HG02870 (cell line): ENCODE measurements around the gene PARP9.

Experiments used
- ATAC-seq: cut with Tn5 transposase; IDR thresholded peaks from one replicate; pipeline ENCODE4 v1.9.1; 2021; ENCODE audit warnings: mild to moderate bottlenecking, moderate library complexity; ENCODE audit not compliant: unreplicated experiment

PARP9 gene

GRCh38 chr3:122564155-122564912 is at the start of gene PARP9, which contains the start of gene DTX3L:
PARP9 (minus strand) TSS chr3:122564300; CDS start chr3:122559620, 4,680 bp downstream.
DTX3L (plus strand) TSS chr3:122564338; CDS start chr3:122564427, 89 bp downstream.
- peak; percentile 59 for ATAC-seq

- ATAC-seq, result no peak
Measured at GRCh38 chr3:122612696-122613095, 48.6 kb upstream of the PARP9 start.

DNA sequence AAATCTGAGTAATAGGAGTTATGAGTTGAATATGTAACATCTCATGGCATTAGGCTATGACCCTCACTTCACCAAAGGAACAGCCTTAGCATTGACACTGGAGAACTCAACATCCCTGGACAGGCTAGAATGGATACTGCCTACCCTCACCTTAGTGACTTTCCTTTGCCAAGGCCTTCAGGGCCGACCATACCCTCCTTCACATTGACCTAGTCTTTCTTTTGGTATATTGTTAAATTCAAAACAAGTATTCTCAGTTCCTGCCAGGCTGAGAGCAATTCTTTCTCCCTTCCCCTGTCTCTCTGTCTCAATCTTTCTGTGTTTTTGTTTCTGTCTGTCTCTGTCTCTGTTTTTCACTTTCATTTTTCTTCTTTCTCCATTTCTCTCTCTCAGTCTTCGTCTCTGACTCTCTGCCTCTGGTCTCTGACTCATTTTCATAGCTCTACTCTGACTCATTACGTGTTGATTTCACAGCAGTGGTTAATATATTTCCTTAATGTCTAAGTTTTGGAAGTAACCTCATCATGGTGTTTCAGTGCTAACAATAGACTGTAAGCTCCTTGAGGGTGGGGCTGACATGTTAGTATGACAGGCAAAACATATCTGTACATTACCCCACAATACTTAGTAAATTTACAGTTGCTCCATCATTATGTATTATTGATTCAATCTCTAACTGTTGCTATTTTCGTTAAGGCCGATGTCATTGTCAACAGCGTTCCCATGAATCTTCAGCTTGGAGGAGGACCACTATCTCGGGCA is 45.9 kb upstream of the PARP9 start:
- ATAC-seq, result peak; percentile 95

GRCh38 chr3:122608916-122609315 is 44.8 kb upstream of the PARP9 start:
- no peak for ATAC-seq

- no peak for ATAC-seq
Measured at GRCh38 chr3:122606330-122606729, 42.2 kb upstream of the PARP9 start.

- no peak for ATAC-seq
Measured at GRCh38 chr3:122603056-122603455, 39.0 kb upstream of the PARP9 start.

DNA sequence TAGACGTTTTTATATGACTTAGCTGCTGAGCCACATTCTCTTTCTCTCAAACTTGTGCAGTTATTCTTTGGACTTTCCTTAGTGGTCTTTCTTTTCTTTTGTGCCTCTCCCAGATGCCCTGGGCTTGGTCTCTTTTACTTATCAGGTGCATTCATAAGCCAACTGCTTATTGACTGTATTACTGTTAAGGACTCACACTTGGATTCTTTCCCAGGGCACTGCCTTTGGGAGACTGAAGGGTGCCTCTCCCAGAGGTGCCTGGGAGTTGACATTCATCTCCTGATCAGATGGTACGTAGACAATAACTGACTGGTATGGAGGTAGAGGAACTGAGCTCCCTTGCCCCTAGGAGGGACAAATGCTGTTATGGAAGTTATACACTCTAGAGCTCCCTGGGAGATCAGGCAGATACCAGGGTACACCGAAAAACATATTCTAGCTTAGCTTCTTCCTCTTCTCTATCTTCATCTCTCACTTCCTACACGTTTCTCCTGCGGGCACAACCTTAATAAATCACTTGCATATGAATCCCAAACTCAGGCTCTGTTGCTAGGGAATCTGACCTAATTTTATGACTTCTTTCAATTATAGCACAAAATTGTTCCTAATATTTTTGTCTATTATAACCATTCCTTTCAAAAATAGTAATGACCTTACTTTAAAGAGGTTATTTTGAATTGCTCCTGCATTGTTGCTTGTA is 38.1 kb upstream of the PARP9 start:
- no peak for ATAC-seq

DNA sequence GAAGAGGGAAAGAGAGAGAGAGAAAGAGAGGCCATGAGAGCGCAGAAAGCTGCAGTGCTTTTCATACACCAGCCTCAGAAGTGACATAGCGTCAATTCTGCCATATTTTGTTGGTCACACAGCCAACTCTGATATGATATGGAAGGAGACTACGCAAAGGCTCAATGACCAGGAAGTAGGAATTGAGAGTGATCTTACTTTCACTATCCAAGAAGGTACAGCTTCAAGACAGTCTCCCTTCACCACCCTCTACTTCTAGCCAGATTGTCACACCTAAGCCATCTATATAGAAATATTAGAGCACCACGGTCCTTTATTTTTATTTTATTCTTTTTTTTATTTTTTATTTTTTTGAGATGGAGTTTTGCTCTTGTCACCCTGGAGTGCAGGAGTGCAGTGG is 34.5 kb upstream of the PARP9 start:
- no peak for ATAC-seq

- no peak for ATAC-seq
Measured at GRCh38 chr3:122598151-122598550, 34.1 kb upstream of the PARP9 start.

- no peak for ATAC-seq
Measured at GRCh38 chr3:122594025-122594424, 29.9 kb upstream of the PARP9 start.

- no peak for ATAC-seq
Measured at GRCh38 chr3:122590610-122591009, 26.5 kb upstream of the PARP9 start.

- ATAC-seq, result no peak
Measured at GRCh38 chr3:122589297-122589696, 25.2 kb upstream of the PARP9 start.

- ATAC-seq, result no peak
Measured at GRCh38 chr3:122587572-122587971, 23.5 kb upstream of the PARP9 start.

DNA sequence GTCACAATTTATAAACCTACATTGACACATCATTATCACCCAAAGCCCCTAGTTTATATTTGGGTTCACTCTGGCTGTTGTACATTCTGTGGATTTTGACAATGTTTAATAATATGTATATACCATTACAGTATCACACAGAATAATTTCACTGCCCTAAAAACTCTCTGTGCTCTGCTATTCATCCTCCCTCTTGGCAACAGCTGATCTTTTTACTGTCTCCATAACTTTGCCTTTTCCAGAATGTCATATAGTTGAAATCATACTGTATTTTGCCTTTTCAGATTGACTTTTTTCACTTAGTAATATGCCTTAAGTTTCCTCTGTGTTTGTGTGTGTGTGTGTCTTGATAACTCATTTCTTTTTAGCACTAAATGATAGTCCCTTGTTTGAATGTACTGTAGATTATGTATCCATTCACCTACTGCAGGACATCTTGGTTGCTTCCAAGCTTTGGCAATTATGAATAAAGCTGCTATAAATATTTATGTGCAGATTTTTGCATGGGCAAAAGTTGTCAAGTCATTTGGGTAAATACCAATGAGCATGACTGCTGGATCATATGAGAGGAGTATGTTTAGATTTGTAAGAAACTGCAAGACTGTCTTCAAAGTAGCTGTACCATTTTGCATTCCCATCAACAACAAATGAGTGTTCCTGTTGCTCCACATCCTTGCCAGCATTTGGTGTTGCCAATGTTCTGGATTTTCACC is 22.8 kb upstream of the PARP9 start:
- ATAC-seq, result no peak

- no peak for ATAC-seq
Measured at GRCh38 chr3:122586098-122586497, 22.0 kb upstream of the PARP9 start.

GRCh38 chr3:122582390-122582789 is 18.3 kb upstream of the PARP9 start:
- no peak for ATAC-seq

GRCh38 chr3:122581622-122582021 is 17.5 kb upstream of the PARP9 start:
- no peak for ATAC-seq

DNA sequence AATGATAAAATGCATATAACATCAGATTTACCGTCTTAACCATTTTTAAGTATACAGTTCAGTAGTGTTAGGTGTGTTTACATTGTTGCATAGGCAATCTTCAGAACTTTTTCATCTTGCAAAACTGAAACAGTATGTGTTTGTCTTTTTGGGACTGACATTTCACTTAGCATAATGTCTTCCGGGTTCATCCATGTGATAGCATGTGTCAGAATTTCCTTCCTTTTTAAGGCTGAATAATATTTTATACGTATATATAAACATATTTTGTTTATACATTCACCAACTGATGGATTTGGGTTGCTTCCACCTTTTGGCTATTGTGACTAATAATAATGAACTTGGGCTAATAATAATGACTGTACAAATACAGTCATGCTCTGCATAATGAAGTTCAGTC is 16.4 kb upstream of the PARP9 start:
- ATAC-seq, result no peak

GRCh38 chr3:122578069-122578740 is 14.1 kb upstream of the PARP9 start:
- no peak for ATAC-seq

GRCh38 chr3:122577409-122578031 is 13.4 kb upstream of the PARP9 start, which contains the start of gene PARP15:
PARP15 (plus strand) TSS chr3:122577650; CDS start chr3:122577668, 18 bp downstream.
- no peak for ATAC-seq
